Ovary (tissue), 9 donors: ENCODE data around the gene PIAS1. TPM values are rescaled to one million over a fixed set of nuclear protein-coding genes. Genes with fewer than 3 reads are reported as not detected.

Experiments
- DNase-seq, 5 donors: peaks; one replicate each; pipeline ENCODE4 v3.0.0-alpha.2; 2019 to 2020
- H3K27ac ChIP-seq, 2 donors: fragments of 200-600 bp; one replicate each; pipeline versions ENCODE4 v1.5.1 to v1.8.0; 2019 to 2022
- H3K27me3 ChIP-seq: fragments of 200-600 bp; one replicate; pipeline ENCODE4 v1.8.0; 2022
- H3K36me3 ChIP-seq: fragments of 200-600 bp; sonication (generic); one replicate; pipeline ENCODE4 v1.5.1; 2019
- H3K4me1 ChIP-seq: one replicate; pipeline ENCODE4 v1.8.1; 2013; ENCODE audit warnings: mild to moderate bottlenecking, moderate library complexity; ENCODE audit not compliant: insufficient read depth
- H3K4me3 ChIP-seq: fragments of 200-600 bp; sonication (generic); one replicate; pipeline ENCODE4 v1.5.1; 2017
- H3K9me3 ChIP-seq, 2 donors: fragments of 200-600 bp in 1 of 2; sonication (generic) in 1 of 2; one replicate each; pipeline versions ENCODE4 v1.5.1 to v1.8.1; 2013 to 2019; ENCODE audit warnings: mild to moderate bottlenecking in 1 of 2, moderate library complexity in 1 of 2
- EP300 ChIP-seq: sonication (generic); formaldehyde crosslinking; IDR thresholded peaks from one replicate; pipeline ENCODE4 v1.6.1; 2017; ENCODE audit warnings: antibody characterized with exemption
- POLR2A ChIP-seq: fragments of 450-650 bp; IDR thresholded peaks from one replicate; pipeline ENCODE4 v1.6.1; 2017; ENCODE audit warnings: antibody characterized with exemption, mild to moderate bottlenecking, moderate library complexity
- WGBS, 3 donors: extraction: QIAGEN DNeasy Blood & Tissue Kit in 1 of 3; methylation state at CpG; one replicate each; pipeline versions ENCODE4 v1.1.5 to v1.1.7; 2013 to 2017; 5-methylcytosine and 5-hydroxymethylcytosine counted together
- intact Hi-C, 4 donors: fragments of 100-400 bp; cut with DNase I; formaldehyde crosslinking; loops; one replicate each; pipeline versions ENCODE4 v1.11.0 to v1.15.1; 2022 to 2023
- polyA plus RNA-seq, 2 donors: library from polyadenylated mRNA; stranded (reverse); fragments of 200-250 nt in 1 of 2; fragments of 350-450 nt in 1 of 2; fragmentation: Illumina TruSeq in 1 of 2; extraction: RNeasy Lipid Tissue Mini Kit (QIAGEN cat#74804) in 1 of 2; gene quantifications; one replicate each; pipeline ENCODE4 v1.2.3, GENCODE V29; 2013 to 2014
- total RNA-seq, 7 donors: library from RNA; depleted of rRNA in 2 of 7; stranded (reverse); fragments of >200 nt in 2 of 7; fragmentation: NEBNext Ultra II Directional in 3 of 7; extraction: Animal tissue kit (Norgen Biotek cat#: 25700) in 3 of 7; gene quantifications; one replicate each; pipeline versions ENCODE4 v1.1.0 to v1.2.4, GENCODE V29; 2016 to 2023
- TF ChIP-seq, protein P1 (sequence below), 3 donors: fragments of 450-650 bp in 2 of 3; fragments of 200-600 bp in 1 of 3; IDR thresholded peaks; one replicate each; pipeline versions ENCODE4 v1.5.1 to v1.8.0; 2016 to 2022; ENCODE audit warnings: antibody characterized with exemption in 3 of 3, mild to moderate bottlenecking in 1 of 3
- donor health status: DM: no; HTN: no; CAD: no; lungs with moderate emphysema.
- donor health status: DM: no; HTN: no; CAD: no.
- donor health status: Bipolar disorder and iron deficiency.
- donor health status: DM: yes; HTN: yes; CAD: no.
- donor health status: DM: no; HTN: no; CAD: no.
- donor health status: DM: yes; HTN: yes; CAD: no.

Gene PIAS1
- total and polyA plus RNA-seq, 9 donors: 18.6 to 75.4 (median 48.6) TPM

DNA sequence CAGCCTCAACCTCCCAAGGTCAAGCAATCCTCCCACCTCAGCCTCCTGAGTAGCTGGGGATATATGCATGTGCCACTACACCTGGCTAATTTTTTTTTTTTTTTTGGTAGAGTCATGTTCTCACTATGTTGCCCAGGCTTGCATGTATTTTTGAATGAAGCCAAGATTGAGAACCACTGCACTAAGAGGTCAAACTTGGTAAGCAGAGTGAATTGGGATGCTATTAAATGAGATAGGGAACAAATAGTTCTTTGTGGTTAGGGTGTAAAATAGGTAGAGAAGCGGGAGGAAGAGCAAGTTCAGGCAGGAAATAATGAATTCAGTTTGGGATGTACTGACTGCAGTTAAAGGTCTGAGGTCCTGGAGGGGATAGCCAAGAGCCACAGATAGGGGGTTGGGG lies 39.9 kb upstream of the PIAS1 start:
- Histone ChIP-seq H3K27me3 (no peaks in the 10 kb centered on the region), H3K4me1 (no peaks in the 10 kb centered on the region), H3K9me3 (no peaks in the 10 kb centered on the region), H3K27ac (no peak overlapping the region), H3K4me3 (no peak overlapping the region), H3K36me3 (no peaks in the 10 kb centered on the region)
- TF ChIP-seq, protein P1, sequence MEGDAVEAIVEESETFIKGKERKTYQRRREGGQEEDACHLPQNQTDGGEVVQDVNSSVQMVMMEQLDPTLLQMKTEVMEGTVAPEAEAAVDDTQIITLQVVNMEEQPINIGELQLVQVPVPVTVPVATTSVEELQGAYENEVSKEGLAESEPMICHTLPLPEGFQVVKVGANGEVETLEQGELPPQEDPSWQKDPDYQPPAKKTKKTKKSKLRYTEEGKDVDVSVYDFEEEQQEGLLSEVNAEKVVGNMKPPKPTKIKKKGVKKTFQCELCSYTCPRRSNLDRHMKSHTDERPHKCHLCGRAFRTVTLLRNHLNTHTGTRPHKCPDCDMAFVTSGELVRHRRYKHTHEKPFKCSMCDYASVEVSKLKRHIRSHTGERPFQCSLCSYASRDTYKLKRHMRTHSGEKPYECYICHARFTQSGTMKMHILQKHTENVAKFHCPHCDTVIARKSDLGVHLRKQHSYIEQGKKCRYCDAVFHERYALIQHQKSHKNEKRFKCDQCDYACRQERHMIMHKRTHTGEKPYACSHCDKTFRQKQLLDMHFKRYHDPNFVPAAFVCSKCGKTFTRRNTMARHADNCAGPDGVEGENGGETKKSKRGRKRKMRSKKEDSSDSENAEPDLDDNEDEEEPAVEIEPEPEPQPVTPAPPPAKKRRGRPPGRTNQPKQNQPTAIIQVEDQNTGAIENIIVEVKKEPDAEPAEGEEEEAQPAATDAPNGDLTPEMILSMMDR (IDR thresholded peaks at IDR 0.05): no peak
- TF ChIP-seq POLR2A (no peak), EP300 (no peak)
- intact Hi-C loops: no loop called here
- DNase-seq: no peak
- 91 to 96% (median 93%) methylated on average over 1 of the region's 1 CpG for WGBS, 3 donors

DNA sequence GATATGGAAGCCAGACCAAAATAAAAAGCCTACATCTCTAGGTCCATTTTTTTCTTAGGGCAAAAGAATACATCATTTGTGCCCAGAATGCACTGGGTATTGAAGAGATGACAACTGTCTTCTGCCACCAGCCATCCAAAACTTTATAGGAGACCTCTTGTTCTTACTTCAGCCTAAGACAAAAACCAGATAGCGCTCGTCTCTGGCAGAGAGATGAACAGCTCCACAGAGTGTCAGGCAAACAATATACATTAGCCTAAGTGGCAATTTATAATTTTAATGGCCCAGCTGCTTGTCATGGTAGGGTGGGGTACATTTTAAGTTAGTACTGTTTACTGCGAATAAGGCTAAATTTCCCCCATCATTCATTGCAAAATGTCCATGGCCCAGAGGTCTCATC lies 38.9 kb upstream of the PIAS1 start:
- Histone ChIP-seq H3K9me3 (no peaks in the 10 kb centered on the region), H3K36me3 (no peaks in the 10 kb centered on the region), H3K4me1 (no peaks in the 10 kb centered on the region), H3K4me3 (no peak overlapping the region), H3K27me3 (no peaks in the 10 kb centered on the region), H3K27ac (no peak overlapping the region)
- intact Hi-C loops: no loop called here
- WGBS, 3 donors: 67 to 78% (median 76%) methylated on average over 3 of the region's 3 CpGs
- TF ChIP-seq POLR2A (no peak), EP300 (no peak)
- TF ChIP-seq, protein P1 (IDR thresholded peaks at IDR 0.05): no peak
- DNase-seq: no peak

DNA sequence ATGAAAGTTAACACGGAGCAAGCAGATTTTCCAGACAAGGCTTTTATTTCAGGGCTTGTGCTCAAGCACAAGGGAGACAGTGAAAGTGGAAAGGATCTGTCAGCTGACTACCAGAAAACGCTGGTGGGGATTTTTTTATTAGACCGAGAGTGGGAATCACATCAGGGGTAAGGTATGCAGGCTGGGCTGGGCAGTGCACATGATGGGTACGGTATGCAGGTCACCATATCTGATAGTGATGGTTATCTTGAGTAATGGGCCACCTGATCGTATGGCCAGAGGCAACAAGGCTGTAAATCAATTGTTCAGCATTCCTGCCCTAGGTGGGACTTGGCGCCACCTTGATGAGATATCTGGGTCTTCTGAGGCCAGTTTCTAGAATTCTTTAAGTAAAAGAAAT lies 36.9 kb upstream of the PIAS1 start:
- Histone ChIP-seq H3K9me3 (no peaks in the 10 kb centered on the region), H3K4me1 (no peaks in the 10 kb centered on the region), H3K4me3 (no peak overlapping the region), H3K27ac (no peak overlapping the region), H3K36me3 (no peaks in the 10 kb centered on the region), H3K27me3 (no peaks in the 10 kb centered on the region)
- TF ChIP-seq EP300 (no peak), POLR2A (no peak)
- TF ChIP-seq, protein P1 (IDR thresholded peaks at IDR 0.05): no peak
- no peak for DNase-seq
- 65 to 69% (median 66%) methylated on average over 6 of the region's 6 CpGs for WGBS, 3 donors
- intact Hi-C loops: no loop called here

DNA sequence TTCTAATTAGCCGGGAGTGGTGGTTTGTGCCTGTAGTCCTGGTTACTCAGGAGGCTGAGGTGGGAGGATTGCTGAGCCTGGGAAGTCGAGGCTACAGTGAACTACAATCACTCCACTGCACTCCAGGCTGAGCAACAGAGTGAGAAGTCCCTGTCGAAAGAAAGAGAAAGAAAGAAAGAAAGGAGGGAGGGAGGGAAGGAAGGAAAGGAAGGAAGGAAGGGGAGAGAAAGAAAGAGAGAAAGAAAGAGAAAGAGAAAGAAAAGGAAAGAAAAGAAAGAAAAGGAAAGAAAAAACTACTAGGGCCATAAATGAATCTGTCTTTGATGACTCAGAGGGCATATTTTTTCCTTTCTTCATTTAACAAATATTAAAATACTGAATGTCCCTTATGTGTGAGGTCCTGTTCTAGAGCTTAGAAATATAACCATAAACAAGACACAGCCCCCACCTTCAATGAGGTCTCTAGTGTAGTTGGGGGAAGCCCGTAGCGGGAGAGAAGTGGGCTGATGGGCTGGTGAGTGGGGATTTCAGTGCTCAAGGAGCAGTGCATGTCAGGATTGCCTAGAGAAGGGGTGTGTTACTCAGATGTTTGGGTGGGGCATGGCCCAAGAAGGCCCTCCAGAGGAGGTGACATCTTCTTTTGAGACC lies 35.2 kb upstream of the PIAS1 start:
- Histone ChIP-seq H3K27ac (no peak overlapping the region), H3K36me3 (no peaks in the 10 kb centered on the region), H3K27me3 (no peaks in the 10 kb centered on the region), H3K4me1 (no peaks in the 10 kb centered on the region), H3K9me3 (no peaks in the 10 kb centered on the region), H3K4me3 (no peak overlapping the region)
- TF ChIP-seq, protein P1 (IDR thresholded peaks at IDR 0.05): no peak
- WGBS, 3 donors: 68 to 84% (median 72%) methylated on average over 5 of the region's 5 CpGs
- no peak for DNase-seq
- intact Hi-C loops: no loop called here
